SHP77 treated with DMSO at 0.1 percent for 48 hours (cell line): Measurements from ENCODE around the gene LIG3.
"Not testable (repeated sequence)": the region's sequence is repeated elsewhere in the genome, so short reads cannot be mapped to it uniquely, and the experiment has no call there.

Experiments
- DNase-seq: peaks from one replicate; lab custom pipeline; 2025; lab: John Stamatoyannopoulos, UW

LIG3 gene

DNA sequence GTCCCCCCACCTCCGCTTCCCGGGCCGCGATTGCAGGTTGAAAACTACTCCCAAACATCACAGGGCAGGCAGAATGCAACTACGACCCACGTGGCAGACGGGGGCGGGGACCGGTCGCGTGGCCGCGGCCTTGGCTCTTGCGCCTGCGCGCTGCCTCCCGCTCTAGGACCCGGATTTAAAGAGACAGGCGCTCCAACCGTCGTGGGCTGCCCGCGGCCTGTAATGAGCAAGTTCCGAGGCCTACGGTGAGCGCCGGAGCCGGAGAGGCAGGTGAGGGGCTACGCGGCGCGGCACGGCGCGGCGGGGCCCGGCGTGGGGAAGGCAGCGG is at the start of gene LIG3:
Gene LIG3 (plus strand): TSS at position 160 of the 328 bp plus-strand sequence. CDS start 2,494 bp downstream, outside the sequence.
- peak; percentile 80 for DNase-seq

DNA sequence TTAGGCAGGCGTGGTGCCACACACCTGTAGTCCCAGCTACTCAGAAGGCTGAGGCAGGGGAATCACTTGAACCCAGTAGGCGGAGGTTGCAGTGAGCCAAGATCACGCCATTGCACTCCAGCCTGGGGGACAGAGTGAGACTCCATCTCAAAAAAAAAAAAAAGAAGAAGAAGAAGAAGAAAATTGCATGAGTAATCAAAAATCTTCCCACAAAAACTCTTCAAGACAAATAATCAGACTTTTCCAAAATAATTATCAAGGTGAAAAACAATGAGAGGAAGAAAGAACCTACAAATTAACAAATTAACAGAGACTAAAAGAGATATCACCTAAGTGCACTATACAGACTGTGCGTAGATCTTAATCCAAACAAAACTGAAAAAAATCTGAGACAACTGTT is 29.5 kb upstream of the LIG3 start:
- not testable (repeated sequence) for DNase-seq

DNA sequence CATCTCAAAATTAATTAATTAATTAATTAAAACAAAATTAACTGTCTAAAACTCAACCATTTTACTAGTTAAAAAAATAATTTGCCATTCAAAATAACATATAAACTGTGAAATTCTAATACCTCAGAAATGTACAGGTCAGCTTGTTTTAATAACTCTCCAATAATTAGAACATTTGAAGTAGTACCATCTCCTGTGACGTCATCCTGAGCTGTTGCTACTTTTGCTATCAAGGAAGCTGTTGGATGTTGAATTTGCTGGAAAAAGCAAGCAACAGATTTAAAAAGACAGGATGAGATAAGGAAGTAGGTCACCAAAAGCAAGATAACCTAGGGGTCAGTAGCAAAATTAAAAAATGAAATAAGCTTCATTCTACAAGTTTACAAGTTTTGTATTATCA is 21.9 kb upstream of the LIG3 start:
- DNase-seq: no peak

DNA sequence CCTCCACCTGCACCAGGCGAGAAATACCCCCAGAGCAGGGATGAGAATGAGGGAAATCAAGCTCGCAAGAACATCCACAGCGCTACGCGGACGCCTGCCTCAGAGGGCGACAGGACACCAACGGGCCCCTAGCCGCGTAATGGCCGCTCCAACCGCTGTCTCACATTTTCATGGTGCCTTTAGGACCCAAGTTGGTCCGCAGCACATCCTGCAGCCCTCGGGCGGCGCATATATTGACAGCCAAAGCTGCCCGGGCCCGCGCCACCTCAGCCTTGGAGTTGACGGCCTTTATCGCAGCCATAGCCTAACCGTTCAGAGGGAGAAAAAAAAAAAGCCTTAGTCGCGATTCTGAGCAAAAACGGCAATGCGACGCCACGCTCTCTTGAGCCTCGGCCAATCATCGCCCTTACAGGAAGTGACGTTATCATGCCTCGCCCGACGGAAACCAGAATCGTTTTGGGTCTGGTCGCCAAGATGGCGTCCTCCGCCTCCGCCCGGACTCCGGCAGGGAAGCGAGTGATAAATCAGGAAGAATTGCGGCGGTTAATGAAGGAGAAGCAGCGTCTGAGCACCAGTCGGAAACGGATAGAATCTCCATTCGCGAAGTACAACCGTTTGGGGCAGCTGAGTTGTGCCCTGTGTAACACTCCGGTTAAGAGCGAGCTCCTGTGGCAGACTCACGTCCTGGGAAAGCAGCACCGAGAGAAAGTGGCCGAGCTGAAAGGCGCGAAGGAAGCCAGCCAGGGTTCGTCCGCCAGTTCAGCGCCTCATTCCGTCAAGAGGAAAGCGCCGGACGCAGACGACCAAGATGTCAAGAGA is 19.0 kb upstream of the LIG3 start, which contains the start of the genes CCT6B and ZNF830:
Gene CCT6B (minus strand): TSS at position 368 of the 819 bp plus-strand sequence. CDS start 67 bp downstream, at position 301.
Gene ZNF830 (plus strand): TSS at position 448 of the 819 bp plus-strand sequence. CDS start 27 bp downstream, at position 475.
- DNase-seq: peak; percentile 71

DNA sequence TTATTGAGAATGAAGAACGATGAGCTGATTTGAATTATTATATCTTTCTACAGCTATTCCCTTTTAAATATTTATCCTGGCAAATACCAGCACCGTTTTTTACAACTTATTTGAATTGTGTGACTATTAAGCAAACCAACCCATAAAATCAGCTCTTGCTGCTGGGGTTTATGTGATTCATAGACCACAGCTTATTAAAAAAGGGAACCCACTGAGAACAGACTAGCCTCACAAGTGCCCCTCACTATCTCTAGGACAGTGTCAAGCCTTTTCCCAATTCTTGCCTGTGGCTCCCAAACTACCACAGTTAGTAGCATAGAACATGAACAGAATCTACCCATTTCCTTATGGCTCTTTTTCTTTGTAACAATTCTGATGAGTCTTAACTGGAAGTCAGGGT is 6.1 kb upstream of the LIG3 start:
- no peak for DNase-seq

DNA sequence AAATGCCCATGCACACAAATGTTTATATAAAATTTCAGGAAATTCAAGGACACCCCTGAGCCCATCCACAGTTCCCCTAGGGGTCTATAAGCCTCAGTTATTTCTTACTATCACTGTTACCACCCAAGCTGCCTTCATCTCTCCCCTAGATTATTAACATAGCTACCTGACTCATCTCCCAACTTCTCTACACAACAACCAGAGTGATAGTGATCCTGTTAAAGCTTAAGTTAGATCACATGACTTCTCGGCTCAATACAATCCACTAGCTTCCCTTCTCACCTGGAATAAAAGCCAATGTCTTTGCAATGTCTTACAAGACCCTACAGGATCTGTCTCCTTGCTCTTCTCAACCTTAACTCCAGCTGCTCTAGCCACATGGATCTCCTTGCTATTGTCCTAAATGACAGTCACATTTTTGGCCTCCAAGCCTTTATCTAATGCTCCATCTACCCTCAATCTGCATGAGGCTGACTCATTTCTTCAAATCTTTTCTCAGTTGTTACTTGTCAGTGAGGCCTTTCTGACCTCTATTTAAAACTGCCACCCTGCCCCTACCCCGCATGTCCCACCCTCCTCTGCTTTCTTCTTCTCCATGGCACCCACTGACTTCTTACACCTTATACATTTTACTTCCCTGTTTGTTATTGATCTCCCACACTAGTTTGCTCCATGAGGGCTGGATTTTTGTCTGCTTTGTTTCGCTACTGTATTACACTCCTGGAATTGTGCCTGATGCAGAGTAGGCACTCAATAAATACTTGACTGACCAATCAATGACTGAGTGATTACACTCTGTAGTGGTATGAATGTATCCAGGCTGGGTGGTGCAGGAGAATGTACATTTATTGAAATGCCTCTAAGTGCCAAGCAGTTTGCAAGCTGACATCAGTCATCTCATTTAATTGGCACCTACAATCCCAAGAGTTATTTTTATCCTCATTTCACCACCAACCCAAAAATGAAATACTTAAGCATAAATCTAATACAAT is 5.2 kb upstream of the LIG3 start:
- DNase-seq: no peak

DNA sequence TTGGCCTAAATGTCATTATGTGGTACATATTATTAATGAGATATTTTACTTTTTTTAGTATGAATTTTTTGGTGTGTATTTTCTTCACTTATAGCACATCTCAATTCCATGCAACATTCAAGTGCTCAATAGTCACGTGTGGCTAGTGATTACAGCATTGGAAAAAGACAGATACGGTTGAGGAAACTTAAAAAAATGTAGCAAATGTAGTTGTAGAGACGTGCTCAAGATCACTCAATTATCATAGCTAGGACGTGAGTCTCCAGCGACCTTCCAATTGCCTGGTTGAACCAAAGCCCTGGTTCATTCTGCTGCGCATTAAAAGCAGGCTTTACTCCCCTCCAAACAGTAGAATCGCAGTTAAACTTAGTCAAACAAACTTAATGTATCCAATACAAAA is 1.2 kb upstream of the LIG3 start:
- no peak for DNase-seq

DNA sequence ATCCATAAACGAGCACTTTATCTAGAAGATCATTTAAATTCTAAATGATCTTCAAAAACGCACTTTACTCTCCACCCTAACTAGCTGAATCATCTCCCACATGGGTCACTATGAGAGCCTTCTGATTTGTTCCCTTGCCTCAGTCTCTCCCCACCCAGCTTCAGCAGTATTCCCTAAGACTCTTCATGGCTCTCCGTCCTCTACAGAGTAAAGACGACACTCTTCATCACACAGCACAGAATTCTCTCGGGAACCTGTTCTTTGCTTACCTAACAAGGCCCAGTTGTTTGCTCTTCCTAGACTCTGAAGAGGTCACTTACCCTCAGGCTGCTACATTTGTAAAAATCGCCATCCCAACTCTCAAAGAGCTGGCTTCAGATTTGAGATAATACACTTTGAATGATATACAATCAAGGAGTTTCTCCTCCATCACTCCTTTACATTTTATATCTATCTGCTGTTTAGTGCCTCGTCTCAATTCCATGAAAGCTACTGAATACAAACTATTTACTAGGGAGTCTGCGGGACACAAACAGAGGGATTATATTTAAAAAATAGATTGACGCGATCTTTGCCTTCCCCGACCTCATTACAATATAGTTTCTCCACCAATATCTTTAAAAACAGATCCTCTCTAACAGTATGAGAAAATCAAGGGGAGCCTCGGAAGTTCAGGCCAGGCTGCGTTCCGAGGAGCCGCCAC is 511 bp upstream of the LIG3 start:
- DNase-seq: no peak

DNA sequence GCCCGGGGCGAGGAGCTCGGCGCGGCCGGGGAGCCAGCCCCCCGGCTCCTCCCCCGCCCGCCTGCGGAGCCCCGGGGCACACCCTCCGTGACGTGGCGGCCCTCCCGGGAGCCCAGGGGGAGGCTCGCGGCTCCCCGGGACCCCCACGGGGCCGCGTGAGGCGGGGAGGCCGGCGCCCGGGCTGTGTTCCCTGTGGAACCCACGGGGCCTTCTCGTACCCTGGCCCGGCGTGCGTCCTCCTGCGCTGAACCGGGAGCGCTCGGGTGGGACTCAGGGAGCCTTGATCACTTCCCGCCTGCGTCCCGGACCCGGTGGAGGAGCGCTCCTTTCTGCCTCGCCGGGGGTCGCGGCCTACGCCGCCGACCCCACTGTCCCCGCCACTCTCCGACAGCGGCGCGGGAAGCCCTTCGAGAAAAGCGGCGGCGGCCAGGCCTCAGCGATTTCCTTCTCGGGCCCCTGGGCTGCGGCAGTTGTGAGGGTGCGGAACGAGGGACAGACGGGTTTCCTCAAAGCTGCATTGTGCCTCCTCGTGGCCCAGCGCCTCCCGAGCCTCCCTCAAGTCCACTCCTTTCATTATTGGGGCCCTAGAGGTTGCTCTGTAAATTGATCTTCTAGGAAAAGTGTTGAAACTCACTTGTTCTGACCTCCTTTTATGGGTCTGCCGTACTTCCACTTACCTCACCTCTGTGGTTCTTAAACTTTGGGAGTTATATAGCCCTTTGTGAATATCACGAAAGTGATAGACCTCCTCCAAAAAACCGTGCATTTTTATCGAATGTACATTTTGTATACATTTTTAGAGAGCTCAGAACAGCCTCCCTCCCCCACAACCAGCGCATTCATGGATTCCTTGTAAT is 597 bp downstream of the LIG3 start:
- DNase-seq: peak; percentile 12

DNA sequence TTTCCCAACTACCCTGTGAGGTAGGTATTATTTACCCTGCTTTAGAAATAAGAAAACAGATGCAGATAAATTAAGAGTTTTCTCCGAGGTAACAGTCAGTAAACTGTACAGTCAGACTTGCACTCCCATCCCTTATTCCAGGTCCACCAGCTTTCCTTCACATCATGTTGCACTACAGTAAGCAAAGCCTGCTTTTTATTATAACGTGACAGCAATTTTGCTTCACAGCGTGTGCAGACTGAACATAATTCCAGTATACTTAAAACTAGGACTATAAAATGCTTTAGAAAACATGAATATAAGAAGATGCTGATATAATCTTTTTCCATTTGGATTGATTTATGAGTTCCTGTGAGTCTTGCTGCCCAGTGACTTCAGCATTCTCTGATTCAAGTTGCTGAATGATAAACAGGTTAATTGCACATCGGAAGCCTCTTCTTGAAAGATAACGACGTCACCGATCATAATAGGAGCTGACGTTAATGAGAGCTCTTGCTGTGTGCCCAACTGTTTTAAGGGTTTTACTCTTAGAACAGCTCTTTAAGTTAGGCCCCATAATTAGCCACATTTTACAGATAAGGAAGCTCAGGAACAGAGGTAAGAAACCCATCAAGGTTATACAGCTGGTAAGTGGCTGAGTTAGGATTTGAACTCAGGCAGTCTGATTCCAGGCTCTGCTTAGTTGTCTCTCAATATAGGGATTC is 1.4 kb downstream of the LIG3 start:
- no peak for DNase-seq

DNA sequence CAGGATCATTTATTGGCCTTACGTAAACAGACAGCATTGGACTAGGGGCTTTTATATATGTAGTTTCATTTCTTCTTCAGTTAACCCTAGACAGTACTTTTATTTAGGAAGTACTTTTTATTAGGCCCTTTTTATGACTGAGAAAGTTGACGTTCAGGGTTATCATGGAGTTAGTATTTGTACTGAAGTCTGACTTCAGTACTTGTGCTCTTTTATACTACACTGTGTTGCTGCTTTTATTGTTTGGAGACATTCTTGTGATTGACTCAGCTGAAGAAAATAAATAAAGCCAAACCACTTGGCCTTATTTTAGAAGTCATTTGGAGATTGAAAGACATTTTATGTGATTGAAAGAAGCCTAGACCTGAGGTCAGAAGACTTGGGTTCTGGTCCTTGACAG is 6.9 kb downstream of the LIG3 start:
- DNase-seq: no peak

DNA sequence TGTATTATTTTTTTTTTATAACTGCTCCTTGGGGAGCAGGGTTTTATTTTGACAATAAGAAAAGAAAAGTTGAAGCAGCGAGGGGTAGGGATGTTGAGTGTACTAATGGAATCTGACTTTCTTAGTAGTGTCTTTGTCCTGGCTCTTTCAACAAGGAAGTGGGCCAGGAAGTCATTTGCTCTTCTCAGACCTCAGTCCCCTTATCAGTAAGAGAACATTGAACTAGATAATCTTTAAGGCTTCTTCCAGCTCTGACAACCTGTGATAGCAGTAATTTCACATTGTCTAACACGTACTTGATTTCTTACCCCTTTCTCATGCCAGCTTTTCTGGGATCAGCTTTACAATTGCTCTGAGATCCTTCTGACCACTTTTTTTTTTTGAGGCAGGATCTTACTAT is 8.3 kb downstream of the LIG3 start:
- no peak for DNase-seq

DNA sequence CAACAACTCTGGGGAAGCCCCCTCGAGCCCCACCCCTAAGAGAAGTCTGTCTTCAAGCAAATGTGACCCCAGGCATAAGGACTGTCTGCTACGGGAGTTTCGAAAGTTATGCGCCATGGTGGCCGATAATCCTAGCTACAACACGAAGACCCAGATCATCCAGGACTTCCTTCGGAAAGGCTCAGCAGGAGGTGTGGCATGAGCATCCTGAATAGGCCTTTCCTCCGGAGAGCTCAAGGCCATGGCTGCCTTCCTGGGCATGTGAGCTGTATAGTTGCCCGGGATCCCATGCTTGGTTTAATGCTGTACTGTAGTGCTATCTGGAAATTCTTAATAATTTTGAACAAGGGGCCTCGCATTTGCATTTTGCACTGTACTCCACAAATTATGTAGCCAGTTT is 9.2 kb downstream of the LIG3 start:
- DNase-seq: no peak

DNA sequence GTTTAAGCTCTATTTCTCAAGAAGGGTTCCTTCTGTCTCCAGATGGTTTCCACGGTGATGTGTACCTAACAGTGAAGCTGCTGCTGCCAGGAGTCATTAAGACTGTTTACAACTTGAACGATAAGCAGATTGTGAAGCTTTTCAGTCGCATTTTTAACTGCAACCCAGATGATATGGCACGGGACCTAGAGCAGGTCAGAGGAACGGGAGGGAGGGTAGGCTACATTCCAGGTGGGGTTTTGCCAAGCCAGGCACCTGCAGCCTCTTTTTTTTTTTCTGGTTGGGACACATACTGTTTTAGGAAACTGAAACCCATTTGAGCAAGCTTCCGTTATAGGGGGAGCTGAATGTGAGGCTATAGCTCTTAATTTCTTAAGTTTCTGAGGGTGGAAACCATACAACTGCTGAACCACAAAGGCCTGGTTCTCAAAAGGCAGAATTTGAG is 10.6 kb downstream of the LIG3 start:
- no peak for DNase-seq

DNA sequence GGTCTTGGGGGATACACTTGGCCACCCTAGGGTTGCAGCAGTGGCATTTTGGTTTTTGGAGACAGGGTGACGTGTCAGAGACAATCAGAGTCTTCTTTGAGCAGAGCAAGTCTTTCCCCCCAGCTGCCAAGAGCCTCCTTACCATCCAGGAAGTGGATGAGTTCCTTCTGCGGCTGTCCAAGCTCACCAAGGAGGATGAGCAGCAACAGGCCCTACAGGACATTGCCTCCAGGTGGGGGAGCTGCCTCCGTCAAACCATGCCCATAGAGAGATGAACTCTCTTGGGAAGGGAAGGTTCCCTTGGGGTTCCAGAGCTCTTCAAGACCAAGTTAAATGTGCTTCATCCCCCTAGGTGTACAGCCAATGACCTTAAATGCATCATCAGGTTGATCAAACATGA is 11.3 kb downstream of the LIG3 start:
- no peak for DNase-seq

DNA sequence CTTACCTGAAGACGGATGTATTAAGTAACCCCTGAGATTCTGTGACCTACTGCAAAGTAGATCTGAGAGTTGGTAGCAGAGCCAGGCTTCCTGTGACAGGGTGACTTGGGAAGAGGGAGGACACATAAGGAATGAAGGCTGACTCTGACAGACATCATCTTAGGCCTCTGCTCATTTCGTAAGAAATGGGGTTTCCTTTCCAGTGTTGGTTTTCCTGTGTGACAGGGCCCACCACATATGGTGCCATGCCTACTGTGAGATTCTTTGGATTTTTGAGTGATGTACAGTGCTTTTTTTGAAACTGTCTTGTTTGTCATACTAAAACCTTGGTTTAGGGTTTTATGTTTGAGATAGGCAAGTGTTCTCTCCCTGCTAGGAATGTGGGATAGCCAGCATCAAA is 12.7 kb downstream of the LIG3 start:
- no peak for DNase-seq

DNA sequence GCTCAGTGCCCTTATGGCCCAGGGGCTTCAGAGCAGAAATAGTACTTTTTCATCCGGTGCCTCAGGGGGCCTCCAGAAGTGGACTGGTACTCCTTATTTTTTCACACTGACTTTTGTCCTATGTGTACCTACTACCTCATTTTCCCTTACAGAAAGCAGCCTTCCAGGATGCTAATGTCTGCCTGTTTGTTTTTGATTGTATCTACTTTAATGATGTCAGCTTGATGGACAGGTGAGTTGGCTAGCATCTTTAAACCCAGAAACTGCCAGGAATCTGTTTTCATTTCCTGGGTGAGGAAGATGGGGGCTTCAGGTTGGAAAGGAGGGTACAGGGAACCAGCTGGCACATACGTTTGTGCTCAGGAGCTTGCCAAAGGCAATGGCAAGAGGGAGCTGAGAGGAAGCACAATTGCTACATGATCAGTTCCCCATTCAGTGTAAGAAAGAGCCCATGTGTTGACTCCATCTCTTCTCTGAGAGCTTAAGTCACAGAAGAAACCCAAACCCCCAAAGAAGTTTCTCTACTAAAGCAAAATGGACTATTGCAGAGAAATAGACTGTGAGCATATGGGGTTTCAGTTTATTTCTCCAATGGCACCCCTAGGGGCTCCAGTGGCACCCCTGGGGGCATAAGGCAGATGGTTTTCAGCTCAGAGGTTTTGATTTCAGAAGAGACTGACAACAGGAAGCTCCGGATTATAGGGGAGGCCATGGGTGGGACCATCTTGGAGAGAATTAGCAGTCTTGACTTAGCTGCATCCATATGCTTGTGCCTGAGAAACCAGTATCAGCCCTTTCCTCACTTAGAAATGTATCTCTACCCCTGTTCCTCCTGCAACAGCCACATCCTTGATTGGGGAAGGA is 16.3 kb downstream of the LIG3 start:
- DNase-seq: no peak

DNA sequence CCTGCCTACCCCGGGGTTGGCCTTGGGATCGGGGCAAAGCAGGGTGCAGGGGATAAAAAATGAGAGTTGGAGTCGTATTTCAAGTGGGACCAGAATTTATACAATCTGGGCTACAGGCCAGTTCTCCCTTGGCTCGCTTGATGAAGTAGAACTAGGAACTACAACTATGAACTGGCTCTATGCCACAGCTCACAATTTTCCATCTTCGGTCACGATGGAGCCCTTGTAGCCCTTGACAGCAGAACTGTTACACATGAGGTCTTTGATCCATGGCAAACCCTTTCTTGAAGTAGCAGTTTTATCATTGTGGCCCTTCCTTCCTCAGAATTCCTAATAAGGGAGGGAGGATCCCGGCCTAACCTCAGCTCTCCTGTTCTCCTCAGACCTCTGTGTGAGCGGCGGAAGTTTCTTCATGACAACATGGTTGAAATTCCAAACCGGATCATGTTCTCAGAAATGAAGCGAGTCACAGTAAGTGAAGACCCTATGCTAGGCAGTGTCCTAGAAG is 17.1 kb downstream of the LIG3 start:
- no peak for DNase-seq

DNA sequence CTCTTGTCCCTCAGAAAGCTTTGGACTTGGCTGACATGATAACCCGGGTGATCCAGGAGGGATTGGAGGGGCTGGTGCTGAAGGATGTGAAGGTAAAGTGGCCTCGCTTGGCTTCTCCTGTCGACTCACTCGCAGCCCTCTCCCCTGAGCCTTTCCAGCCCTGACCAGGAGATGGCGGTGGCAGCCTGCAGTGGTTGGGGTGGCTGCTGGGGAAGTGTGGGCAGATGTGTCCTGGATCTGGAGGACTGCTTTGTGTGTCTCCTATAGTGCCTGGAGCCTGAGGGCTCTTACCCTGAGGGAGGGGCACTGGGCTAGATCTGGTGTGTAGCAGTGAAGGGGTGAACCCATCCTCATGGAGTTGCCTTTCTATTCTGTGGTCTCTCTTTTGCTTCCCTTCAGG is 17.9 kb downstream of the LIG3 start:
- no peak for DNase-seq
